GM18505 (cell line): ENCODE results near the gene NEUROD1.

Source experiments
- ATAC-seq: cut with Tn5 transposase; IDR thresholded peaks from one replicate; pipeline ENCODE4 v1.9.1; 2021; ENCODE audit not compliant: unreplicated experiment
- POLR2A ChIP-seq: IDR thresholded peaks from 4 replicates; pipeline ENCODE4 v1.6.1; 2011; ENCODE audit warnings: borderline replicate concordance; ENCODE audit not compliant: insufficient read depth, insufficient read length; ENCODE audit errors: extremely low read depth

The NEUROD1 gene

GRCh38 chr2:181672255-181673008, 7.9 kb downstream of the NEUROD1 start:
- TF ChIP-seq POLR2A = no peak
- ATAC-seq = peak; percentile 85

GRCh38 chr2:181670632-181671031, 9.7 kb downstream of the NEUROD1 start:
- no peak for TF ChIP-seq POLR2A
- no peak for ATAC-seq

GRCh38 chr2:181667234-181667633, 13.1 kb downstream of the NEUROD1 start:
- no peak for ATAC-seq
- no peak for TF ChIP-seq POLR2A

- no peak for TF ChIP-seq POLR2A
- no peak for ATAC-seq
Measured at GRCh38 chr2:181662287-181662686, 18.0 kb downstream of the NEUROD1 start.

GRCh38 chr2:181660181-181660580, 20.1 kb downstream of the NEUROD1 start:
- TF ChIP-seq POLR2A = no peak

GRCh38 chr2:181658444-181658843, 21.9 kb downstream of the NEUROD1 start:
- no peak for ATAC-seq
- no peak for TF ChIP-seq POLR2A

More at GRCh38 chr2:181660181-181660580, 20.1 kb downstream of the NEUROD1 start:
- no peak for ATAC-seq

GRCh38 chr2:181657379-181657778, 22.9 kb downstream of the NEUROD1 start:
- ATAC-seq = no peak
- no peak for TF ChIP-seq POLR2A

- peak; percentile 76 for ATAC-seq
- TF ChIP-seq POLR2A = no peak
Measured at GRCh38 chr2:181656450-181657291, 23.6 kb downstream of the NEUROD1 start, which contains the start of gene CERKL. TSS of gene CERKL (minus strand) at chr2:181657105. CDS start at chr2:181657006, 99 bp downstream.

- TF ChIP-seq POLR2A = no peak
- no peak for ATAC-seq
Measured at GRCh38 chr2:181655519-181655918, 24.8 kb downstream of the NEUROD1 start.

- no peak for ATAC-seq
- TF ChIP-seq POLR2A = no peak
Measured at GRCh38 chr2:181649436-181649979, 30.8 kb downstream of the NEUROD1 start.

GRCh38 chr2:181648478-181649155, 31.7 kb downstream of the NEUROD1 start:
- ATAC-seq = no peak
- TF ChIP-seq POLR2A = no peak

- TF ChIP-seq POLR2A = no peak
- ATAC-seq = no peak
Measured at GRCh38 chr2:181646415-181646987, 33.8 kb downstream of the NEUROD1 start.

GRCh38 chr2:181643151-181643550, 37.2 kb downstream of the NEUROD1 start:
- TF ChIP-seq POLR2A = no peak
- ATAC-seq = no peak
